Keratinocyte (primary cell): ENCODE results near the gene GOLGA8K.
"Not testable (repeated sequence)": the region's sequence is repeated elsewhere in the genome, so short reads cannot be mapped to it uniquely, and the experiment has no call there.

Experiments
- CTCF ChIP-seq, 3 experiments: IDR thresholded peaks in 1 of 3; conservative IDR thresholded peaks in 1 of 3; optimal IDR thresholded peaks in 1 of 3; 2 replicates in 2 of 3; 3 replicates in 1 of 3; pipeline versions ENCODE3 to v1.5.1; 2011; ENCODE audit warnings: low read length in 3 of 3, mild to moderate bottlenecking in 3 of 3, moderate library complexity in 2 of 3, control low read depth in 1 of 3, inconsistent platforms in 1 of 3; ENCODE audit not compliant: insufficient read depth in 2 of 3; ENCODE audit errors: extremely low read depth in 1 of 3
- EZH2 ChIP-seq: IDR thresholded peaks from one replicate; pipeline ENCODE4 v1.6.1; 2012; ENCODE audit warnings: inconsistent platforms, mild to moderate bottlenecking, low read length, moderate library complexity

- not testable (repeated sequence) for TF ChIP-seq CTCF (optimal IDR thresholded peaks at IDR 0.05 in 1 of 3, IDR thresholded peaks at IDR 0.05 in 1 of 3, conservative IDR thresholded peaks at IDR 0.05 in 1 of 3; ENCODE audit: extremely low read depth in 1 of 3, insufficient read depth in 2 of 3, low read length in 3 of 3); EZH2
Measured at GRCh38 chr15:32396522-32396921, 6.6 kb downstream of the GOLGA8K start.
